Natural killer cell (primary cell): ENCODE results near the gene ZBTB25. TPM values are rescaled to one million over a fixed set of nuclear protein-coding genes. Genes with fewer than 3 reads are reported as not detected.

Experiments
- ATAC-seq, 3 donors: fragments of 150-1000 bp in 2 of 3; fragments of 200-7000 bp in 1 of 3; cut with Tn5 transposase; 1 replicate in 1 of 3; 2 replicates in 2 of 3; pipeline ENCODE4 v1.10.0; 2021; ENCODE audit warnings: mild to moderate bottlenecking in 2 of 3, moderate library complexity in 2 of 3
- DNase-seq, 2 donors: peaks; one replicate each; pipeline versions ENCODE4 v3.0.0 to v3.0.0-alpha.2; 2013 to 2021; ENCODE audit warnings: mixed read lengths in 1 of 2
- H3K27ac ChIP-seq: one replicate; pipeline ENCODE4 v1.5.1; 2013; ENCODE audit warnings: mild to moderate bottlenecking, low read length
- H3K27me3 ChIP-seq: one replicate; pipeline ENCODE4 v1.6.1; 2013; ENCODE audit warnings: low read length; ENCODE audit not compliant: control insufficient read depth, insufficient read depth
- H3K36me3 ChIP-seq: one replicate; pipeline ENCODE4 v1.6.1; 2013; ENCODE audit warnings: low read length; ENCODE audit not compliant: control insufficient read depth, insufficient read depth
- H3K4me1 ChIP-seq: one replicate; pipeline ENCODE4 v1.6.1; 2013; ENCODE audit warnings: low read length; ENCODE audit not compliant: control insufficient read depth, insufficient read depth
- H3K4me3 ChIP-seq: one replicate; pipeline ENCODE4 v1.5.1; 2013; ENCODE audit warnings: low read length
- H3K9me3 ChIP-seq: one replicate; pipeline ENCODE4 v1.6.1; 2013; ENCODE audit warnings: low read length; ENCODE audit not compliant: control insufficient read depth, insufficient read depth
- H3K27ac Mint-ChIP-seq, 2 donors: one replicate each; pipeline ENCODE4 v1.8.0; 2022; ENCODE audit warnings: mild to moderate bottlenecking in 2 of 2, mixed read lengths in 2 of 2, moderate library complexity in 1 of 2
- H3K27me3 Mint-ChIP-seq, 2 donors: one replicate each; pipeline ENCODE4 v1.8.0; 2022; ENCODE audit warnings: low read depth in 2 of 2, mixed read lengths in 2 of 2
- H3K36me3 Mint-ChIP-seq: one replicate; pipeline ENCODE4 v1.8.0; 2022; ENCODE audit warnings: mixed read lengths
- H3K4me1 Mint-ChIP-seq, 2 donors: one replicate each; pipeline ENCODE4 v1.8.0; 2022; ENCODE audit warnings: mixed read lengths in 2 of 2
- H3K4me3 Mint-ChIP-seq: one replicate; pipeline ENCODE4 v1.8.0; 2022; ENCODE audit warnings: mild to moderate bottlenecking, moderate library complexity, mixed read lengths
- H3K9me3 Mint-ChIP-seq, 2 donors: one replicate each; pipeline ENCODE4 v1.8.0; 2022; ENCODE audit warnings: mixed read lengths in 2 of 2
- CTCF ChIP-seq: fragments of 200-600 bp; IDR thresholded peaks from one replicate; pipeline ENCODE4 v1.8.0; 2022; ENCODE audit warnings: antibody characterized with exemption
- WGBS: methylation state at CpG from one replicate; pipeline ENCODE4 v1.1.7; 2013; ENCODE audit warnings: missing lambda C conversion rate; ENCODE audit not compliant: insufficient coverage; 5-methylcytosine and 5-hydroxymethylcytosine counted together
- intact Hi-C: fragments of 100-400 bp; cut with micrococcal nuclease; formaldehyde crosslinking; loops from one replicate; pipeline ENCODE4 v1.14.2; 2022
- total RNA-seq, 4 donors: library from RNA; stranded (reverse); fragments of 120-200 nt in 1 of 4; gene quantifications; one replicate each; pipeline versions ENCODE4 v1.2.3 to v1.2.4, GENCODE V29; 2013 to 2022

Gene ZBTB25
- total RNA-seq, 3 donors from 2014 or later (not counting 1 experiment from before 2014, with no cell fraction given), result 29.7 to 36.7 (median 31.1) TPM

GRCh38 chr14:64516969-64517368 is 13.3 kb upstream of the ZBTB25 start:
- peak overlapping the region; percentile 35 for H3K4me3 Mint-ChIP-seq

GRCh38 chr14:64515053-64515452 is 11.4 kb upstream of the ZBTB25 start:
- Mint-ChIP-seq H3K27me3 (no peaks in the 10 kb centered on the region), H3K36me3 (no peaks in the 10 kb centered on the region), H3K4me3 (no peak overlapping the region), H3K9me3 (no peaks in the 10 kb centered on the region), H3K4me1 (peaks cover 69 to 70% of the 10 kb centered on the region in 2 donors), H3K27ac (peak overlapping the region in 1 of 2 donors; percentile 81)
- intact Hi-C loops, result no loop called here
- no peaks in the 10 kb centered on the region for H3K27me3 ChIP-seq
- H3K27ac ChIP-seq, result no peak overlapping the region
- H3K36me3 ChIP-seq, result no peaks in the 10 kb centered on the region
- DNase-seq (no peak), ATAC-seq (no peak)
- H3K9me3 ChIP-seq, result no peaks in the 10 kb centered on the region
- 78% methylated on average over 1 of the region's 1 CpG for WGBS
- H3K4me3 ChIP-seq, result no peak overlapping the region
- no peak for TF ChIP-seq CTCF
- H3K4me1 ChIP-seq, result peaks cover 5% of the 10 kb centered on the region

More at GRCh38 chr14:64516969-64517368, 13.3 kb upstream of the ZBTB25 start:
- H3K27me3 Mint-ChIP-seq, result no peaks in the 10 kb centered on the region
- H3K36me3 ChIP-seq, result peaks cover 5% of the 10 kb centered on the region
- no peak for ATAC-seq
- peaks cover 51 to 52% of the 10 kb centered on the region in 2 donors for H3K4me1 Mint-ChIP-seq
- H3K9me3 ChIP-seq, result no peaks in the 10 kb centered on the region
- no peak overlapping the region for H3K27ac ChIP-seq
- H3K27ac Mint-ChIP-seq, result peak overlapping the region in 1 of 2 donors; percentile 71
- H3K4me1 ChIP-seq, result peaks cover 5% of the 10 kb centered on the region
- intact Hi-C loops, result no loop called here
- no CpG with 5 or more reads among the region's 1 CpG for WGBS
- DNase-seq, result no peak
- no peaks in the 10 kb centered on the region for H3K9me3 Mint-ChIP-seq
- H3K36me3 Mint-ChIP-seq, result no peaks in the 10 kb centered on the region
- TF ChIP-seq CTCF, result no peak
- H3K4me3 ChIP-seq, result no peak overlapping the region
- no peaks in the 10 kb centered on the region for H3K27me3 ChIP-seq

- no peak for ATAC-seq
- H3K4me3 ChIP-seq, result no peak overlapping the region
- intact Hi-C loops, result no loop called here
- Mint-ChIP-seq H3K27me3 (no peaks in the 10 kb centered on the region), H3K36me3 (no peaks in the 10 kb centered on the region), H3K9me3 (no peaks in the 10 kb centered on the region), H3K4me3 (no peak overlapping the region), H3K27ac (no peak overlapping the region), H3K4me1 (peaks cover 75 to 83% of the 10 kb centered on the region in 2 donors)
- H3K9me3 ChIP-seq, result no peaks in the 10 kb centered on the region
- peaks cover 8% of the 10 kb centered on the region for H3K4me1 ChIP-seq
- no peaks in the 10 kb centered on the region for H3K27me3 ChIP-seq
- no peak for DNase-seq
- no peak for TF ChIP-seq CTCF
- H3K36me3 ChIP-seq, result no peaks in the 10 kb centered on the region
- no peak overlapping the region for H3K27ac ChIP-seq
- 100% methylated on average over 1 of the region's 2 CpGs for whole genome bisulfite sequencing
Observed at GRCh38 chr14:64513271-64513670, 9.6 kb upstream of the ZBTB25 start.
